HG02885 (cell line): ENCODE measurements around the gene KRT40.
"Not testable (repeated sequence)": the region's sequence is repeated elsewhere in the genome, so short reads cannot be mapped to it uniquely, and the experiment has no call there.

Experiments used
- ATAC-seq: cut with Tn5 transposase; IDR thresholded peaks from one replicate; pipeline ENCODE4 v1.9.1; 2021; ENCODE audit warnings: mild to moderate bottlenecking; ENCODE audit not compliant: unreplicated experiment, poor library complexity

KRT40 gene

DNA sequence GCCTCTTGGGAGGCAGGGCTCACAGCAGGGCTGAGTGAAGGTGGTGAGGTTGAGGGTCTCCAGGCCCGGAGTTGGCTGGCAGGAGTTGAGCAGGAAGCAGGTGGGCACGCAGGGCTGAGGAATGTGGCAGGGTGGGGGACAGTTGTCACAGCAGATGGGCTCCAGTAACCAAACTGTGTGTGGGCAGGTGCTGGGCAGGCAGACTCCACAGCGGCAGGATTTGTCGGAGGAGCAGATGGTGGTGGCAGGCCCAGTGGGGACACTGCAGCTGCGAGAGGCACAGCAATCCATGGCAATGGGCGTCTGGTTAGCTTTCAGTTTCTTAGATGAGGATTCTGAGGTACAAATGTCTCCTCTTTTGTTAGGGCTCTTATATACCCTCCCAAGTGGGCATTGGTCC is 15.4 kb upstream of the KRT40 start, which contains the start of gene KRTAP3-2:
TSS of gene KRTAP3-2 (minus strand) at position 344 of the 400 bp plus-strand sequence. CDS start at position 291, 53 bp downstream.
- not testable (repeated sequence) for ATAC-seq

DNA sequence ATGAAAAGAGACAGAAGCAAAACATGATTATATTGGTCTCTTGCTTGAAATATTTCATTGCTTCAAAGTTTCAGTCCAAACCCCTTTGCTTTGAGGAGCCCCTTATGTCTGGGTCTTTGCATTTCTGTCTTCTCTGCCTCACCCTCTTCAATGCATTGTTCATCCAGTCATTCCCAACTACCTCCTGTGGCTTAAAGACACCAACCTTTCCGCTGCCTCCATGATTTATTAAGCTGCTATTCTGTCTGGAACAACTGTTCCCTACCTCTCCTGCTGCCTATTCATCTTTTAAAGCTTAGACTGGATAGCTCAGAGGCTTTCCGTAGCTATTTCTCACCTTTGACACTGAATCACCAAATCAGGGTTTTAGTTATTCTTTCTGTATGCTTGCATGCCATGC is 13.2 kb upstream of the KRT40 start:
- no peak for ATAC-seq

DNA sequence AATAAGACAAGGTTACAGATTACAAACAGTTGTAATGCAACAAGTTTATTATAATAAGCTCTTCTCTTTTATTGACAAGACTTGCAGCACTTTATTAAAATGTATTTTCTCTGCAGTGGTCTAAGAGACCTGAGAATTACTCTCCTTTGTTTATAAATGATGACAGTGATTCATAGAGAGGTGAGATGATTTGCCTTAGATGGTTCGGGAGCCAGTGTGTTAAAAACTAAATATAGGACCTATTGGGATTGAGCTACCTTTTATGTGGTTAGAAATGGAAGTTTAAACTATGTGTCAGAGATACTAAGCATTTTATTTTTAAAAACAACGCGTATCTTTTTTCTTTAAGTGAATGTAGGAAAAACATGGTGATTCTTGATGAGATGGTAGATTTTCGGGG is 12.7 kb upstream of the KRT40 start:
- ATAC-seq, result no peak

DNA sequence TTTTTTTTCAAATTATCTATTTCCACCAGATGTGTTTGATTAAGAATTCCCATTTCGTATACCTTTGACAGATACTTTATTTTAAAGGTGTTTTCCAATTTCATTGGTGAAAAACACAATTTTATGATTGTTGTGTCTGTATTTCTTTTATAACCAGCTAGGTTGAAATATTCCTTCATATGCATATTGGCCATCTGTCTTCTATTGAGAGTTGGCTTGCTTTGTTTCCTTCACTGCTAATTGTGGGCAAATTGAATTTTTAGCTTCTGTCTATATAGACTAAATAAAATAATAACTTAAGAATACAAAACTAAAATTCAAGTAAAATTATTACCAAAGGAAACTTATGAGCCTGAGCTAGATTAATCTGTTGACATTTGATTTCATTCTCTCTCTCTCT is 11.0 kb upstream of the KRT40 start:
- ATAC-seq, result no peak

DNA sequence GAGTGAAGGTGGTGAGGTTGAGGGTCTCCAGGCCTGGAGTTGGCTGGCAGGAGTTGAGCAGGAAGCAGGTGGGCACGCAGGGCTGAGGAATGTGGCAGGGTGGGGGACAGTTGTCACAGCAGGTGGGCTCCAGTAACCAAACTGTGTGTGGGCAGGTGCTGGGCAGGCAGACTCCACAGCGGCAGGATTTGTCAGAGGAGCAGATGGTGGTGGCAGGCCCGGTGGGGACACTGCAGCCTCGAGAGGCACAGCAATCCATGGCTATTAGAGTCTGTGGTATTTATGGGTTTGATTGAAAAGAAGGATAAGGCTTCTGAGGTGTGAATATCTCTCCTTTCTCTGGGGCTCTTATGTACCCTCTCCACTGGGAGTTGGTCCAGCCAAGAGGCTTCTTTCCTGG is 9.7 kb upstream of the KRT40 start, which contains the start of gene KRTAP3-3:
TSS of gene KRTAP3-3 (minus strand) at position 326 of the 400 bp plus-strand sequence. CDS start at position 259, 67 bp downstream.
- ATAC-seq, result no peak

DNA sequence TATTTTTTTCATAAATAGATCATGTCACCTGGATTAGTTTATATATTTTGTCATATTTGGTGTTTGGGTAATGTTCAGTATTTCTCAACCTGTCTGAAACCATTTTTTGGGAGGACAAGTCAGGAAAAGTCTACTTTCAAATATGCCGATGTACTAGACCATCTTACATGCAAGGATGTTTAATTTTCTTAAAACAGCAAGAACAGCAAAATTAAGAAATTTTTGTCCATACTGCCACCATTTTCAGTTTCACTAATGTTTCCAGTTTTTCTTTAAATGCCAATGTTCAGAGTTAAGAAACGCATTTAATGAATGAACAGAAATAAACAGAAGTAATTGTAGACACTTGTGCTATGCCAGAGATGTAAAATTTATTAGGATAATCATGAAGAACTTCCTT is 9.0 kb upstream of the KRT40 start:
- no peak for ATAC-seq

DNA sequence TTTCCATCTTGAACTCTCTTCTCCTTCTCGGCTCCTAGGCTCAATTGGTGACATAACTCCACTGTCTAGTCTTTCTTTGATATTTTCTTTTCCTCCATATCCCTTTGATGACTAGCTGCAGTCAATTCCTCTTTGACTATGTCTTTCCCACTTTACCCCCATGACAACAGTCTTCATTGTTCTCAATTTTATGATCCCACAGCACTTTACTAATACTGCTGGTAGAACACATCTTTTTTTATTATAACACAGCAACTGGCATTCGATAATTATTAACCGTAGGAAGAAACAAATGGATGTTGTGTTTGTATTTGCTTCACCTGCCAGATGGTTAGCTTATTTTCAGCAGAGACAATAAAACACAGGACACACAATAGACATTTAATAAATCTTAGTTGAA is 8.5 kb upstream of the KRT40 start:
- ATAC-seq, result no peak

DNA sequence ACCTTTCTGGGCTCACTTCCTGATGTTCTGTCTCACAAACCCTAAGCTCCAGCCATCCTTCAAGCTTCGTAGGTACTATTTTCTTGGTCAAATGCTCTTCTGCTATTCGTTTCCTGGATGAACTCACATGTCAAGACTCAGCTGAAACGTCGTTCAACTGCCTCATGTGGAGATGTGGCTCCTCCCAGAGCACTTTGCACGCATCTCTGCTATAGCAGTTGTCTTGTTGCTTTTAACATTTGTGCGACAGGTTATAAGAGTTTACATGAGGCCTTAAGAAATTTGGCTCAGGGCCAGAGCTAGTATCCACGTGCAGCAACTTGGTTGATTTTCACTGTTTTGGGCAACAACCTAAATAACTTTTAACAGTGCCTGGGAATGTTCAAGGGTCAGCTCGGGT is 2.8 kb upstream of the KRT40 start:
- ATAC-seq, result no peak

DNA sequence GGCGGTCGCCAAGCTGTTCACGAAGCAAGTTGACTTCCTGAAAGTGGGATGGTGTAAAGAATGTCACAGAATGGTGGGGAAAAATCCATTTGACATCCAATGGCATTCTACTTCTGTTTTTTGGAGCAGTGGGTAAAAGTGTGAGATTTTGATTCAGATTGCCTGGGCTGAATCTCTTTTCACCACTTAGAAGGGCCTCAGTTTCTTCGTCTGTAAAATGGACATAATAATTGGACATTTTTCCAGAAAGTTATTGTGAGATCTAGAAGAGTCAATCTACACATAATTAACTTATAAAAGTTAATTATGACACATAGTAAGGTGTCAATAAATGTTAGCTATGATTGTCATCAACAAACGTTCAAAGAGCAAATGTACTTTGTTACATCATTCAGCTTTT is 3.0 kb downstream of the KRT40 start:
- no peak for ATAC-seq

DNA sequence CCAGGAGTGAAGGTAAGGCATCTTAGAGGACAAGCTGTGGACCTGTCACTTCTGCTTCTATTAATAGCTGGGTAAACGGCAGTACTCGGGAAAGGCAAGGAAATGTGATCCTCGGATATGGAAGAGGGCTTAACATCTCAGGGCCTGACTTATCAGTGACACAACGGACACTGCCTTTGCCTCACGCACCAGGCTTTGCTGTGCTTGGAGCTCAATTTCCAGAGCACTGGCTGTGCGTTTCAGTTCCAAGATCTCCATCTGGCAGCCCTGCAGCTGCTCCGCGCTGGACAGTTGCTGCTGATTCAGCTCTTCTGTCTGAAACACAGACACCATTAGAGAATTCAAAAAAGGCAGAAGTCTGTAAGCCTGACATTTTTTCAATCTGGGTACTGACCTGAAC is 3.5 kb downstream of the KRT40 start:
- no peak for ATAC-seq

DNA sequence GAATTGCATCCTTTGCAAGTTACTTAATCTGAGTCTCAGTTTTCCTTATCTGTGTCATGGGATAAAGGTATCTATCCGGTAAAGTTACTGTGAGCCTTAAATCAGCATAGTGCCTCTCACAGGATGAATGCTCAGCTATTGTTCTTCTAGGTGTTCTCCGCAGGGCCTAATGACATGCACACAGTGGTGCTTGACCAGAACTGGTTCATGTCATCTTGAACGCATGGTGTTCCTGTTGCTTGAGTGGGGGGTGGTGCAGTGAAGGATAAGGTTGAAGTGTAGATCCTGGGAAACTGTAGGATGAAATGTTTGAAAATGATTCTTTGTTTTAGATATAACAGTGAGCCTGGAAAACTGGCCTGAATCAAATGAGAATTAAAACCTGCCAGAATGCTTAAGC is 4.0 kb downstream of the KRT40 start:
- no peak for ATAC-seq

DNA sequence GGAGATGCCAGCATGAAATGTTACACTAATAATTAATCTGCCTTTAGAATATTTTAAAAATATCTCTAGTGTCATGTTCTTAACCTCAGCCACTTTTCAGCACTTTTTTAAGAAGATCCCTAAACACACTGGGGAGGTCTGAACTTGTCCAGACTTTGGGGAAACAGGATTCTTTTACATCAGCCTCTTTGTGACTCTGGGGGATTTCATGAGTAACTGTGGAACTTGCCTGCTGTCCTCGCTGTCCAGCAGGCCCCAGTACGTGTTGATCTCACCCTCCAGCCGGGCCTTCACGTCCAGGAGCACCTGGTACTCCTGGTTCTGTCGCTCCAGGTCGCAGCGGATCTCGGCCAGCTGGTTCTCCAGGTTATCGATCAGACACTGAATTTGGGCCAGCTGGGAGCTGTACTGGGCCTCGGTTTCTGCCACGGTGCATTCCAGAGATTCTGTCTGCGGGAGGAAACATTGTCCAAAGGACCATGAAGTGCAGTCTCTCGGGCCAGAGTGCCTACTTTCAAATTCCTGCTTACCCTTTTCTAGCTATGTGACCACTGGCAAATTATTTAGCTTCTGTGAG is 5.5 kb downstream of the KRT40 start:
- no peak for ATAC-seq

DNA sequence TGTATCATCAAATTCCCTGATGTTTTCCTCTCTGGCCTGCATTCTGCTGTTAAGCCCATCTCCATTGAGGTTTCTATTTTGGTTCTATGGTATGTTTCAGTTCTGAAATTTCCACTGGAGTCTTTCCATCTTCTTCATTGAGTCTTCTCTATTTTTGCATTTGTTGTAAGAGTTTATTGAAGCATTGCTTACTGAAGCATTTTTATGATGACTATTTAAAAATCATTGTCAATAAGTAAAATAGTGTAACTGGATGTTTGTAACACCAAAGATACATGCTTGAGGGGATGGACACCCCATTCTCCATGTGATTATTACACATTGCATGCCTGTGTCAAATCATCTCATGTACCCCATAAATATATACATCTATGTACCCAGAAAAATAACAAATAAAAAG is 8.6 kb downstream of the KRT40 start:
- no peak for ATAC-seq

DNA sequence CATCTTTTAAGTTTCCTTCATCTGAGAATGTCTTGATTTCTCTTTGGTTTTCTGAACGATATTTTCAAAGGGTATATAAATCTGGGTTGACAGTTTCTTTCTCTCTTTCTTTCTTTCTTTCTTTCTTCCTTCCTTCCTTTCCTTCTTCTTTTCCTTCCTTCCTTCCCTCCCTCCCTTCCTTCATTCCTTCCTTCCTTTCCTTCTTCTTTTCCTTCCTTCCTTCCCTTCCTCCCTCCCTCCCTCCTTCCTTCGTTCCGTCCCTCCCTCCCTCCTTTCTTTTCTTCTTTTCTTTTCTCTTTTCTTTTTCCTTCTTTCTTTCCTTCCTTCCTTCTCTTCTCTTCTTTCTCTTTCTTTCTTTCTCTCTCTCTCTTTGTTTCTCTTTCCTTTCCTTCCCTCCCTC is 9.8 kb downstream of the KRT40 start:
- ATAC-seq, result no peak

DNA sequence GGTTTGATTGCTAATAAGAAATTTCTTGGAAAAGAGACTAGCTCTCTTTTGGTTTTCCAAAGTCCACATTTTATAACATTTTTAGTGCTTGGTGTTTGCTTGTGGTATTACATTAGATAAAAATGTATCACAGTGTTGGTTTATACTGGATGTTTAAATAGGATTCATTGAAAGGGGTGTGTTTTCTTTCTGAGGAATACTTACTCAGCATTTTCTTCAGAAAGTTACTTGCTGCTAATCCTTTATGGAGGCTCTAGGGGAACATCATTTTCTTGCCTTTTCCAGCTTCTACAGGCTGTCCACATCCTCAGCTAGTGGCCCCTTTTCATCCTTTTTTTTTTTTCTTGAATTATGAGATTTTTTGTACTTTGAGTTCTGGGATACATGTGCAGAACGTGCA is 16.5 kb downstream of the KRT40 start:
- no peak for ATAC-seq

DNA sequence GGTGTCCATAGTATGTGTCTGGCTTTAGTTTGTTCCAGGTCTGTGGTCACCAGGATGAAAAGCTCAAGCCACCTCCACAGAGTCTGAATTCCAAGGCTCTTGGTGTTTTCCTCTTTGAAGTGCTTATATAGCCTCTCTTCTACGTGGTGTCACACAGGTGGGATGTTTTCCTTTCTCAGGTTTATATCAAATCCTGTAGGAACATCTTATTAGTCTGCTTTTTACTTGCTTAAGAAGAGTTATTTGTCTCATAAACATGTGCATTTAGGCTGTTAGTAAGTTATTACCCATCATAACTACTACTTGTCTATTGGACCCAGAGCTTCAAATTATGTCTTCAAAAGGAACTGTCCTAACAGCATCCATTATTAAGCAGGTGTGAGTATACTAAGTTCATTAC is 17.3 kb downstream of the KRT40 start, which contains the start of gene KRT39:
TSS of gene KRT39 (minus strand) at position 101 of the 400 bp plus-strand sequence. CDS start at position 9, 92 bp downstream.
- no peak for ATAC-seq

DNA sequence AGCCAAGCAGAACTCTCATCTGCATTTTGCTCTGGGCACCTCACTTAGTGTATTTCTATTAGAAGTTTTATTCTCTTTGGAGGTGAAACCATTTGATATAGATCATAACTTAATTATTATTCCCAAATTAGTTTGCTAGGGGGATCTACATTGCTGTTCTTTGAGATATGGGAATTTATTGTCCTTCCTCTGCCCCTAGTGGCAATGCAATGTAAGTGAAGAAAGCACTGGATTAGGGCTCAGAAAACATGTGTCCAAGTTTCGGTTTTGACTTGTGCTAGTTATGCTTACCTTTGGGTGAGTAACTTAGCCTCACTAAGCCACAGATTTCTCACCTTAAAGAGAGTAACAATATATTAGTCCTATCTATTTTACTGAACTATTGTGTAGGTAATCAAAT is 20.3 kb downstream of the KRT40 start:
- no peak for ATAC-seq

DNA sequence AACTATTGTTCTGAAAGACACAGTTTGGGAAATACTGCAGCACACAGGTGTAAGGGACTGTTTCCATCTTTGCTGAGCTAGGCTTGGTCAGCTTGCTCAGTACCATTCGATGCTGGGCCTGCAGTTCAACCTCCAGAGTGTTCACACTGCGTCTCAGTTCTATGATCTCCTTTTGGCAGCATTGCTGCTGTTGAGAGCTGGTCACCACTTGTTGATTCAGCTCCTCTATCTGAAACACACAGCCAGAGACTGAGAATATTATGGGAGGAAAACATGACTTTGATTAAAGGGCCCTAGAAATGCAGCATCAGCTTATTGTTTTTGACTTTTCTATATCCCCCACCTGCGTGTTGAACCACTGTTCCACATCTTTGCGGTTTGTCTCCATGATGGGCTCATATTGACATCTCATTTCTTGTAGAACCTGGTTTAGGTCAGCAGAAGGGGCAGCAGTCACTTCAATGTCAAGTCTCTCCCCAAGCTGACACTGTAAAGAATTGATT is 22.0 kb downstream of the KRT40 start:
- no peak for ATAC-seq

DNA sequence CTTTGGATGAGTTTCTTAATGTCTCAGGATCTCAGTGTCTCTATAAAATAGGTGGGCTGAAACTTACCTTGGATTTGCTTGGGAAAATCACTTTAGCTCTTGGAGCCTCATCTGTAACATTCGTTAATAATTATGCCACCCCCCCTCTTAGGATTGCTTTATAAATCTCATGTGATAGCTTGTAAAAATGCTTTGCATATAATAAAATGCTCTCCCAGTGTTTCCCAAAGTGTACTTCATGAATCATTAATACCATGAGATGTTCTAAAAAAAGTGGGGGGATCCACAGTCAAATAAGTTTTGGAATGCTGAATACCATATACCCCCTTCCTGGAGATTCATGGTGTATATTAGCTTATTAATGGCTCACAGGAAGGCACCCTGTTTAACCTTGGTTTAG is 22.5 kb downstream of the KRT40 start:
- ATAC-seq, result no peak

DNA sequence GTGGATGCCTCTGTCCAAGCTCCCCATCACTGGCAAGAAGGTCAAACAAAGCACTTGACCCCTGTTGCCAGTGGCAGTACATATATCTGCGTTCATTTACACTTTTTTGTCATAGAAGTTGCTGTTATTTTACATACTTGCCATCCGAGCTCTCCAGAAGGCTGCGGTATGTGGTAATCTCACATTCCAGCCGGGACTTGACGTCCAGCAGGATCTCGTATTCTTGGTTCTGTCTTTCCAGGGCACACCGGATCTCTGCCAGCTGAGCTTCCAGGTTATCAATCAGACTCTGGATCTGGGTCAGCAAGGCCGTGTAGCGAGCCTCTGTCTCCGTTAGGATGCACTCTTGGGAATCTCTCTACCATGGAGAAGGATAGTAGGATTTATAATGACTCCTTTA is 24.0 kb downstream of the KRT40 start:
- no peak for ATAC-seq

DNA sequence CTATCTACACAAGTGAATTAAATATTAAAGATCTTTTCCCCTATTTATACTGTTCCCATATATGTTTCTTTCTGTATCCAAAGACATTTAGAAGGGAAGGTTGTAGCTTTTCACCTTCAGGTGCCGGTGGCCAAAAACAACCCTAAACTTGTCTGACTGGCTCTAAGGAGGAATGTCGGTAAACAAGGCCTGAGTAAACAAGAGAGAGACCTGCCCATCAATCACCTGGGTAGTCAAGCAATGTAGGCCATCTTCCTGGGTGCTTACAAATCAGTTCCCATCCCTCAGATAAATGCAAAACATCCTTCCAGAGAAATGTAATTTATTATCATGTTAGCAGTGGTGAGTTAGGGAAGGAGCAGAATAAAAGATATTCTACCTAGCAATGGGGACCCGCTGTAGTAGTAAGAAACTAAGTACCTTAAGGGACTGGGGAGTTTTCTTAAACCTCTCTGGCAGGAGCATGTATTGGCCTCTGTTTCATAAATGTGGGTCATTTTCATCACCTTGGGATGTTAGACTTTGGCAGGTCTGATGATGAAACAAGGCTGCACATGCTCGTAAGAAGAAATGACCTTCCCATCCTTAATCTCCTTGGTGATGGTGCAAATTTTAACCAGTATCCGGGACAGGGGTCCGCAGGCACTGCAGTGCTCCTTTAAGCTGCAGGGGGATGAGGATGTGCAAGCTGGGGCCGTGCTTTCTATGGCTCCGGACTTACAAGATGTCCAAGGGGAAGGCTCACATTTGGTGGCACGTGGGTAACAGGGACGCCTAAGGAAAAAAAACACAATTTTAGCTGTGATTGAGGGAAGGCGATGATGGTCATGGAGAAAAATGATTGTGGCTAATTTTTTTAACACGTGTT is 25.8 kb downstream of the KRT40 start:
- ATAC-seq, result no peak
